GM18951 (cell line): ENCODE measurements around the gene PJA1.

Source experiments
- POLR2A ChIP-seq: IDR thresholded peaks from 4 replicates; pipeline ENCODE4 v1.6.1; 2011; ENCODE audit warnings: mild to moderate bottlenecking; ENCODE audit not compliant: insufficient read length, insufficient read depth; ENCODE audit errors: extremely low read depth
- in situ Hi-C: fragments of 300-500 bp; cut with MboI; formaldehyde crosslinking; loops from one replicate; pipeline ENCODE4 v1.12.0; 2022; ENCODE audit warnings: low sequenced_read_pairs, mixed read lengths, inconsistent platforms; ENCODE audit not compliant: unreplicated experiment

Gene PJA1

DNA sequence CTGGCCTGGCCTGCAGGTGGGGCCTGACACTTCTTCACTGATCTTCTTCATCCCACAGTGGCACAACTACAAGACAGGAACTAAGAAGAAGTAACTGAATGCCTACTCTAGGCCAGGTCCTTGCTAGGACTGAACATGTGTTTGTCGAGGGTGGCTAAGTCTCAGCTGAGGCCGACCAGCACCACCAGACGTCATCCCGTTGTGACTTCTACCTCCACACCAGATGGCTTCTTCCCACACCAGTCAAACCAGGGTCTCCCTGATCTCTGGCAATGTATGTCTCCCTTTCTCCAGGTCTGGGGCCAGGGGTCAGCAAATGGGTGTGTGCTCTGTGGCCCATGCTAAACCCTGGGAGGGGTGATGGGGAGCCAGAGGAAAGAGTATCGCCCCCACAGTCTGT is 40.2 kb downstream of the PJA1 start:
- in situ Hi-C loops, result no loop called here
- no peak for TF ChIP-seq POLR2A

DNA sequence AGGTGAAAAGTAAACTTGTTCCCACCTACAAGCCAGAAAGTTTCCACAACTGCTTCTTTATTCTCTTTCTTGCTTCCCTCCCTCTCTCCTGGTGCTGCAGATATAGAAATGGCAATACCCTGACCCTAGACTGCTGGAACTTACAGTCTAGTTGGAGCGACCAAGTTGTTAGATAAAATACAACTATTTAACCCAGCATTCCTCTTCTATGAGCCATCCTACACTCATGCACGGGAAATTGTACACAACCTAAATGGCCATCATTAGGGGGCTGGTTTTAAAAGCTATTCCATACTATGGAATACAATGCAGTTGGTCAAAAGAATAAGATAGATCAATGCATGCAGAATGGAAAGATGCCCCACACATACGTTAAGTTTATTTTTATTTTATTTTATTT is 41.1 kb downstream of the PJA1 start:
- in situ Hi-C loops, result no loop called here
- TF ChIP-seq POLR2A, result no peak

DNA sequence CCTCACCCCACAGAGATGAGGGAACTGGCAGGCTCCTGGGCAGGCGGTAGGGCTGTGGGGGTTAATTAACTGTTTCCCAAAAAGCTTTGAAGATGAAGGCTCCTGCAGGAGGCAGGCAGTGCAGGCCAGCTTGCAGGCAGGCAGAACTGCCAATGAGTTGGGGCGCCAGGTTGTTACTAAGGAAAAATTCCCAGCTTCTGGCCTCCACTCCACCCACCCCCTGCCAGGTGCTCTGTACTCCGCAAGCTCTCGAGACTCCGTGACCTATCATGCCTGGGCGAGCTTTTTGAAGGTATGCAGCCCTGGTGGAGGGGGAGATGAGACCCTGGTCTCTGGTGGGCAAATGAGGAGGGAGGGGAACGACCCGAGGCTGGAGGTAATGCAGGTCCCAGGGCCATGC is 41.8 kb downstream of the PJA1 start:
- no peak for TF ChIP-seq POLR2A
- in situ Hi-C loops, result no loop called here

DNA sequence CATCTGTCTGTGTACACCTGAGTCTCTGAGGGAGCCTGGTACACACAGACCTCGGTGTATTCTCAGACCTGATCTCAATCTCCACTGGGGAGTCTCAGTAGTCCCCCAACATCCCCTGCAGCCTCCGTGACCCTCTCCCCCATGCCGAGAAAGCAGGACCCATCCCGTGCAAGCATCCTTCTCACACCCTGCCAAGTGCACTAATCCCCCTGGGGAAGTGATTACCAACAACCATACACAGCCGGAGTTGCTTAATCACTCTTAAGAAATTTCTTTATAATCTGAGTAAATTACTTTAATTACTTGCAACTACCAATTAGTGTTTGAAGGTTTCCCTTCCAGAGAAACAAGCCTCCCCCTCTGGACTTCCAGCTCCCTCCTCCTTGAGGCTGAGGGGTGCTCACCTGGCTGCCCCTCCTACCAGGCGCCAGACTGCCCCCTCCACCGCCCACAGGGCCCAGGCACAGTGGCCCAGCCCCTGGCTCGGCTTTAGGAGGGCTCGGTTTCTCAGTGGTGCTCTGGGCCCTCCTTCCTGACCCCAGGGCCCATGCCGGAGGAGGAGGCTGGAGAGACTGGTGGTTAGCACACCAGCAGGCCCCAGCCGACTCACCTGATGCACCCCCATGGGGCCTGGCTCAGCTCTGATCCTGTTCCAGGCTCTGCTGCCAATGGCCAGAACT is 43.8 kb downstream of the PJA1 start:
- no peak for TF ChIP-seq POLR2A
- in situ Hi-C loops, result no loop called here

DNA sequence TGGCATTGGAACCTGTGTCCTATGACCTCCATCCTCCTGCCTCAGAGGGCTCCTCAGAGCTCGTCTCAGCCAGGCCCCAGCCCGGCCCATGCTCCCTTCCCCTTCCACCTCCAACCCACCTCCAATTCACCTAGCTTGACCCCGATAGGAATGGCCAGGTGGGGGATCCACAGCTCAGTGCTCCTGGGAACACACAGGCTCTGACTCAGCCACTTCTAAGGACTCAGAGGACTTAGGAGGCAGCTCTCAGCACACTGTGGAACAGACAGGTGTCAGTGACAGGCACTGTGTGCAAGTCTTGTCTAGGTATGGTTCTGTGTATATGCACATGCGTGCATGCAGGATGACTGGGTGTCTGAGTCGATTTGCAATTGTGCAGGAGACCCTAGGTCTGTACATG is 44.8 kb downstream of the PJA1 start:
- no peak for TF ChIP-seq POLR2A
- in situ Hi-C loops, result no loop called here

DNA sequence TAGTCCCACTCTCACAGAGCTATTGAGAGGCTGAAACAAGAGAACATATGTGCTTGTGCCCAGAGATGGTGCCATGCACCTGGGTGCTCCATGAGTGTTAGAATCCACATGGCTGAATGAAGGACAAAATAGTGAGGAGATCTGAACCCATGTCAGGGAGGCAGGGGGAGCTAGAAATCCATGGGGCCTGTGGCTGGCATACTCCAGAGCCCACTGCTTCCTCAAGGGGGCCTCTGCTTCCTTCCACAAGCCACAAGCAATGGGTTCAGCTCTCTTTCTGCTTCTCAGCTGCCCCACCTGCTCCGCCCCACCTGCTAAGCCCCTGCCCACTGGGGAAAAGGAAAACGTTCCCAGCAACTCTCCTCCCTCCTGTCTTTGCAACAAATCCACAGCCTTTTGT is 46.1 kb downstream of the PJA1 start:
- TF ChIP-seq POLR2A, result no peak
- in situ Hi-C loops, result no loop called here

DNA sequence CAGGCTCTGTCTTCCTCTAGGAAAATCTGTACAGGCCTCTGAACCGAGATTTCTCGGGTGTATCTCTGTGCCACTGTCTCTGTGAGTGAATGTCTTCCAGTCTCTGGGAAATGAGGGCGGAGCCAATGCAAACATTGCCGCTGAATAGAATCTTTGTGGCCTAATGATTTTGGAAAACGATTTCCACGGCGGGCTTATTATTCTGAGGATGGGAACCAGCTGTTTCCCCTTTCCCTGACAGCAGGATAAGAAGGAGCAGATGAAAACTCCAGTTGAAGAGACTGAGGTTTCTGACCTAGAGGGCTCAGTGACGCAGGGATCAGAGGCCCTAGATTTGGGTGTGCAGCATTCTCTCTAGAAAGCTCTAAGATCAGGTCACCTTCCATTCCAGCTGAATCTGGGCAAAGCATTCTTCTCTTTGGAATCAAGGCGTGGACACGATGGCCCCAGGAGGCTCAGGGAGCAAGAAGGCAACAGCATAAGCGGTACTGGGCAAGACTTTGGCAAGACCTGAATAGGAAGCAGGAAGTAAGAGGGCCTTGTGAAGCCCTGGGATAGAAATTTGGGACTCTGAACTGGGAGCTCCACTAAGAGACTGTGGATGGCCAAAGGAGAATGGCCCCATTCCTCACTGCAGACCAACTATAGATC is 47.3 kb downstream of the PJA1 start:
- in situ Hi-C loops, result no loop called here
- no peak for TF ChIP-seq POLR2A

DNA sequence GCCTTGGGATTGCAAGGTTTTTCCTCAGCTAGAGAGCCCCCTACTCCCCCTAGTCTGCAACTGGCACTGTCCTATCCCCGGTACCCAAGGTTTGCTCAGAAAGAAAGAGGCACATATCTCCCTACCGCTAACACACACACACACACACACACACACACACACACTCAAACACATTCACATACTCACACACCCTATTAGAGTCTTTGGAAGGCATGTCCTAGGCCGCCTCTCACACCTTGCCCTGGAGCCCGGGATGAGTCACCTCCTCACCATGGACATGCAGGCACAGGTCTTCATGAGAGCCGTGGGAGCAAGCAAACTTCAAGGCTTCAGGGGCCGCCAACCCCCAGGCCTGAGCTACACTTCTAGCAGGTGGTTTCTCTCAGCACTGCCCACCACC is 49.2 kb downstream of the PJA1 start:
- in situ Hi-C loops, result no loop called here
- no peak for TF ChIP-seq POLR2A

DNA sequence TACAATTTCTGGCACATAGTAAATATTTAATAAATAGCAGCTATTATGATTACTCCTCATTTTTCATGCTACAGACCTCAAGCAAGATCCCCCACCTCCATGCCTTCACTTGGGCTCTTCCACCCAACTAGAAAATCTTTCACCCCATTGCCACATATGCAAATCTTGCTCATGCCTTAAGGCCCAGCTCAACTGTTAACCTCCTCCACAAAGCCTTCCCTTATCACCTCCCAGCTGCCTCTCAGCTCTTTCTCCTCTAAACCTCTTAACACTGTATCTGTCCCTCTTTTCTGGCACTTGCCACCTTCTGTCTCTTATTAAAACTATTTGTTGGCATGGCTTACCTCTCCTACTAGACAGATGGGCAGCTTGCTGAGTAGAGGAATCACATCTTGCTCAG is 51.5 kb downstream of the PJA1 start:
- TF ChIP-seq POLR2A, result no peak
- in situ Hi-C loops, result no loop called here
